GM18861 (cell line): ENCODE data around the gene SPO11.

Experiments
- ATAC-seq: cut with Tn5 transposase; IDR thresholded peaks from one replicate; pipeline ENCODE4 v1.9.1; 2021; ENCODE audit not compliant: unreplicated experiment

Gene SPO11

DNA sequence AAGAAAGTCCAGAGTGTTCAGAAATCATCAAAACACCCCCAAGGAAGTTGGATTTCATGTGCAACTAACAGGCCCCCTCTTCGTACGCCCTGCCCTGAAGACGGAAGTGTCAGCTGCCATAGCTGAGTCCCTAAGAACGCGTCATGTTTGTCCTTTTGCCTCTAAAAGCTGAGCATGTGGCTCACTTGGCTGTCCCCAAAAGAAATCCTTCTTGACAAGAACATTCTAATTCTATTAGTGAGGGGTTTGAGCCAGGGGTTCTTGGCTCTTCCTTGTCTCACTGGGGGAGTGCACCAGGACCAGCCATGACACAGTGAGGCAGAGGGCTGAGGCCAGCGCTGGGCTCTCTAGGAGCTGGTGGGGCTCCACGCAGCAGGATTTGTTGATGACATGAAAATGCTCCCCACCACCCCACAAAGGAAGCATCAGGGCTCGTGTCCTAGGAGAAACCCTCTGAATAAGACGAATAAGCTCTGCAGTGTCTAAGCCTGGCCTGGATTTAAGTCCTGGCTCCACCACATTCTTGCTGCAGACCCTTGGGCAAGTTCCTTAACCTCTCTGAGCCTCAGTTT lies 20.0 kb upstream of the SPO11 start:
- no peak for ATAC-seq

DNA sequence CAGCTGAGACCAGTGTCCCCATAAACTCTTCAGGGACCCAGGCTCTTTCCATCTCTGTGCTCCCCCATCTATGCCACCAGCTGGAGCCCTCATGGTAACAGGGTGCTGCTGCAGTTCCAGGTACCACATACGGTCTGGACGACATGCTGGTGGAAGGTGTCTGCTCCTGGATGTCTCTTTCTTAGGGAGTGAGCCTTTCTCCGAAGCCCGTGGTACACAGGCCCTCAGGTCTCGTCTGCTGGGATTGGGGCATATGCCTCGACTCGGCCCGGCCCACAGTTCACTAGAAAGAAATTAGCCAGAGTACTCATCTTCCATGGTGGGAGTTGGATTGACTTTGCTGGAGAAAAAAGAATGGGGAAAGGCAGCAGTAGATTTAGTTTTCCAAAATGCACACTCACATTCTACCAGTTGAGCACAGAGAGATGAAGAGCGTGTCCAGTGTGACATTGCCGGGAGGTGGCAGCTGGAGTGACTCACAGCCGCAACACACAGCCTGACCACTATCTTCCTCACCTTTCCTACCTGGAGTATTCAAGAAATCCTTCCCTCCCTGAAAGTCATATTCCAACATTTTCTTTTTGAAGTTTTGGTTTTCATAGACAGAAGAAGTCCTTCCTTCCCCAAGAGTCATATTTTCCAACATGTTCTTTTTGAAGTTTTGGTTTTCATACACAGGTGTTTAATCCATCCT lies 18.6 kb upstream of the SPO11 start:
- no peak for ATAC-seq

DNA sequence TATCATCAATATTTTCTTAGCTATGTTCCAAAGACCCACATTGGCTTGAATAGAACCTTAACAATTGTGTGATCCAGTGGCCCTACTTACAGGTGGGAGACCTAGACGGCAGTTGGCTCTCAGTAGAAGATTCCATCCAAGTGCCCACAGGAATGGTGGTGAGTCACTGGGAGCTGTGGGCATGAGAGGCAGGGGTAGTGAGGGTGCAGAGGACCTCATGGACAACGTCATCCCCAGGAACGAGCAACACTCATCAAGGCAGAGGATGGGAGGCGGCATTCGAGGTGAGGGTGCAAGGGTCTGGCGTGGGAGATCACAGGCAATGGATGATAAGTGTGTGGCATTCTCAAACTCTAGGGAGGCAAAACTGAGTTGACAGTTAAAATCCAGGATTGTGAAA lies 17.5 kb upstream of the SPO11 start:
- no peak for ATAC-seq

DNA sequence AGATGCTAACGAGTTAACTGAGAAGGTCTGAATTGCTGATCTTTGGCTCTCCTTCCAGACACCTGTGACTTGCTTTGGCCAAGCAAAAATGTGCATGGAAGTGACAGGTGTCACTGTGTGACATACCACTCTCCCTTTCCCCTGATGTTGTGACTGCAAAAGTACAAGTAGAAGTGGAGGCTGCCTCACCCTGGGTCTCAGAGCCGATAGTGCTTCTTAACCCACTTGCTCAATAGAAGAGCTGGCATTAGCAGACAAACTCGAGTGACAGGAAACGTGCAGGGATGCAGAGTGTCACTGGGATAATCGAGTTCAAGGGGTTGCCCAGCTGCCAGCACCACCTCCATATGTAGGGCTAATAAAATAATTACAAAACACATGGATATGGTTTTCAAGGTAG lies 16.4 kb upstream of the SPO11 start:
- no peak for ATAC-seq

DNA sequence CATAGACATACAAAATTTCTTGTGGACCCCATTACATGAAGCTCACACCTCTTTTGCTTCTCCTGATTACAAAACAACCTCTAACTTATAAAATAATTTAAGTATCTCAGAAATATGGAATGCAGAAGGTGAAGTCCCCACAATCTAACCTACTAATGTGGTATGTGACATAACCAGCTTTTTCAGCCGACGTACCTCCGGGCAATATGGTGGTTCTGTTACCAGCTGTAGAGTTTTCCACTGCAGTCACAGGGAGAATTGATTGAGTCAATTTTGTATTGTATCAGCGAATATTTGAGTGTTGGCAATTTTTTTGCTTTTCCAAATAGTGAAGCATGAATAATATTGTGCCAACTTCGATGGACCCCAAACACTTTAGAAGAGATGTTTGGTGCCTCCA lies 15.7 kb upstream of the SPO11 start:
- no peak for ATAC-seq

DNA sequence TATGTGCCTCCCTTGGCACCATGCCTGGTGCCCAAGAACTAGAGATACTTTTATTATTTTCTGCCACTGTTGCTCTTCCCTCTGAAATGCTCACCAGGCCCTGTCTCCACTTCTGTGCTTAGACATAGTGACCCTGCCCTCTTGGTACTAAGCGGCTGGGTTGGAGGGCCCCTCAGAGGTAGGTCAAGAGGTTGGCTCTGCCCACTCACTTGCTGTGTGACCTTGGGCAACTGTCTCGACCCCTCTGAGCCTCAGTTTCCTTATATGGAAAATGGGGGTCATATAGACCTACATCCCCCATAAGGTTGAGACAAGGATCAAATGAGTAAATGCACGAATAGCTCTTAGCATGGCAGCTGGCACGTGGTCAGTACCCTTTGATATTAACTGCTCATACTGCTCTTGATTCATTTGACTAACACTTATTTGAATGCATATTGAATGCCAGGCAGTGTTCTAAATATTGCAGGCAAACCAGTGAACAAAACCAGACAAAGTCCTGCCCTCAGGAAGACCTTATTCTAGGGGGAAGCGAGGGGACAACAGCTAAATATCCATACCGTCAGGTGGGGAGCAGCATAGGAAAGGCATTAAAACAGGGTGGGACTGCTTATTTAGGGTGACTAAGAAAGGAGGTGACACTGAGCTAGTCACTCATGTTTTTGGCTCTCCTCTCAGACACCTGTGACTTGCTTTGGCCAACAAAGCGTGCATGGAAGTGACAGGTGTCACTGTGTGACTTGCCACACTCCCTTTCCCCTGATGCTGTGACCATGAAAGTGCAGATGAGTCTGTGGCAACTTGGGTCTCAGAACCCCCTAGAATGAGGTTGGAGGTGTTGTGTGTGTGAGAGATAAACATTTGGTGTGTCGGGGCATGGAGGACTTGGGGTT lies 14.3 kb upstream of the SPO11 start:
- ATAC-seq = no peak

DNA sequence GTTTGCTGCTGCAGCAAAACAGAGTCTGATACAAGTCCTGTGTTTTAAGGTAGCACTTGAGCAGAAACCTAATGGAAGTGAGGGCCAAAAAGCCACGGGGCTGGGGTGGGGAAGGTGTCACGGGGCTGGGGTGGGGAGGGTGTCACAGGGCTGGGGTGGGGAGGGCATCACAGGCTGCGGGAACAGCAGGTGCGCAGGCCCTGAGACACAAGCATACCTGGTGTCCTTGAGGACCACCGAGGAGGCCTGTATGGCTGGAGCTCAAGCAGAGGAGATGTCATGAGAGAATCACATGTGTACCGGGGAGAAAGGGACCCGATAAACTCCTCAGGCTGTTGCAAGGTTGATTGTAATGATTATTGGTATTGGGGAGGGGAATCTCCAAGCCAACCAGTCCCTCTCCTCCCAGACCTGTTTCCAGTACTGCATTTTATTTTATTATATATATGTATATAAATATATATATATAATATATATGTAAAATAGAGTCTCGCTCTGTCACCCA lies 13.6 kb upstream of the SPO11 start:
- no peak for ATAC-seq

DNA sequence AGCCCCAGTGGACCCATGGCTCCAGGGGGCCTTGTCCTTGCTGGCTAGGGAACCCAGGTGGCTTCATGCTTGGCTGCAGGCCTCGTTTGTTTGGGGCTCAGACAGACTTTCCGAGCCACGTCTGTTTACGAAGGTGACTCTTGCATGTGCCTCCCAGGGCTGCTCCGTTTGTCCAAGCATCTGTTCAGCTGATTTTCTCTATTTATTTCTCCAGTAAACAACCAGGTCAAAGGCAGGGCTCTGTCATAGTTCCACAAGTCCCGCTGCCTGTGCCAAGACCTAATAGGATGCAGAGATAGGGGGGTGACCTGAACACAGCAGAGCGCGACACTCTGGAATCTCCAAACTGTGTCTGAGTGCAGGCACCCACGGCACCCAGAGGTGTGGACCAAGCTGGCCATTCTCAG lies 12.8 kb upstream of the SPO11 start:
- ATAC-seq = no peak

DNA sequence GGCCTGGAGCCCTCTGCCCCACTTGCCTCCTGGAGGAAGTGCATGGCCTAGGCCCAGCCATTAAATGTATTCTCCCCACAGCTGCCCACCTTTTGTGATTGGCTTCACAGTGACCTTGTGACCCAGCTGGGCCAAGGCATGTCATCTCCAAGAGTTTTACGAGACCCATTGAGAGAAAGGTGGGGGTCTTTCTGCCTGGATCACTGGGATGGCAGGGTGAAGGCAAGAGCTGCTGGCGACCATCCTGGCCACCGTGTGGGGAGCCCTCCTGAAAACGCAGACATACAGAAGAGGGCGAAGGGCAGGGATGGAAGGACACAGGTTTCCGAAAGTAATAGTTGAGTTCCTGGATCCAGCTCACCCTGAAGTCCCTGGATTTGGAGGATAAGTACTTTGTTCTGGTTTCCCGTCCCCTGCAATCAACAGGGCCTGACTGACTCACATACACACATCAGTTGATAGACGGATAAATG lies 12.3 kb upstream of the SPO11 start:
- no peak for ATAC-seq

DNA sequence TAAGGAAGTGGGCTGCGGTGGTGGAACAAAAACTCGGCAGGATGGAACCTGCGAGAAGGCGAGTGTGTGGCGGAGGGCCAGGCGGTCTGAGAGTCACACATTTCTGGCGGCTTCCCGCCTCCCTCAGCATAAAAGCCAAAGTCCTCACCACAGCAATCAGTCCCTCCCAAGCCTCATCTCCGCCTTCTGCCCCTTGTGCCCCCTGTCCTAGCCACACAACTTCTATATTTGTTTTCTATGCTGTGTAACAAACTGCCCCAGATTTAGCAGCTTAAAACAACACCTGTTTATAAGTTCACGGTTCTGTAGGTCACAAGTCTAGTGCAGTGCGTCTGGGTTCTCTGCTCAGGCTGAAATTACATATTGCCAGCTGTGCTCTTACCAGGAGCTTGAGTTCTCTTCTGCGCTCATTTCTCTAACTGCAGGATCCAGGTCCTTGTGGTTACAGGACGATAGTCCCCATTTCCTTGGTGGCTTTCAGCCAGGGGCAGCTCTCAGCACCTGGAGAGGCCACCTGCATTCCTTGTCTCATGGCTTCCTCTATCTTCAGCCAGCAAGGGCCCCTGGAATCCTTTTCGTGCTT lies 11.7 kb upstream of the SPO11 start:
- ATAC-seq = no peak

DNA sequence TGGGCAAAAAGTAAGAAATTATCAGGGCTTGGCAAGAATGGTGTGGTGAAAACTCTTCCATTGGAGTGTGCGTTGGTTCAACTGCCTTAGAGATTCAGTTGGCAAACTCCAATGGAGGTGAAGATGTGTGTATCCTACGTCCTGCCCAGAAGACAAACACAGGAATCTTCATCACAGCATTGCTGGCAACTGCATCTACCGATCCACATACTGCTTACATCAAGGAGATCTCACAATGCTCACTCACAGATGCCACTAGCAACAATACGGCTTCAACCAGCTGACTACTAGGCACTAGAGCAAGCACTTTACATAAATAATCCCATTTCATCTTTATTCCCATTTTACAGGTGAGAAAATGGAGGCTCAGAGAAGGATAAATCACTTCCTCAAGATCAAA lies 10.0 kb upstream of the SPO11 start:
- ATAC-seq = no peak

DNA sequence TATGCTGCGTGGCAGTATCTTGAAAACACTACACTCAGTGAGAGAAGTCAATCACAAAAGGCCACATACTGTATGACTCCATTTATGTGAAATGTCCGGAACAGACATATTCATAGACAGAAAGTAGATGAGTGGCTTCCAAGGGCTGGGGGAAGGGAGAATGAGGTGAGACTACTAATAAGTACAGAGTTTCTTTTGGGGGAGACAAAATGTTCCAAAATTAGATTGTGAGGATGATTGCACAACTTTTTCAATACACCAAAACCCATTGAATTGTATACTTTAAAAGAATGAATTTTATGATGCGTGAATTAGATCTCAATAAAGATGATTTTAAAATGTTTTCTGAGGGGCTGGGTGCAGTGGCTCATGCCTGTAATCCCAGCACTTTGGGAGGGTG lies 9.2 kb upstream of the SPO11 start:
- ATAC-seq = no peak

DNA sequence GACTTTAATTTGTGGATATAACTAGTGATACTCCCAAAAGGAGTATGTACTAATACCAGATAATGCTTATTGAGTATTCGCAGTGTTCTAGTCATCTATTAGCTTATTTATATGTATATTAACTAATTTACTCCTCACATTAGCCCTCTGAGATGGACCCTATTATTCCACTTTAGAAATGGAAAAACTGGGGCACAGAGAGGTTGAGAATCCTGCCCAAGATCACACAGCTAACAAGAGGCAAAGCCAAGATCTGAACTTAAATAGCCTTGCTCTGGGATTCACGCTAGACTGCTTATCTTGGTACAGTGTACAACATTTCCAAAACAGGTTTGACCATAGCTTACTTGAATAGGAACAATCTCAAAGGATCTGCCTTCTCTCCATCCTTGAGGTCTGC lies 8.5 kb upstream of the SPO11 start:
- no peak for ATAC-seq

DNA sequence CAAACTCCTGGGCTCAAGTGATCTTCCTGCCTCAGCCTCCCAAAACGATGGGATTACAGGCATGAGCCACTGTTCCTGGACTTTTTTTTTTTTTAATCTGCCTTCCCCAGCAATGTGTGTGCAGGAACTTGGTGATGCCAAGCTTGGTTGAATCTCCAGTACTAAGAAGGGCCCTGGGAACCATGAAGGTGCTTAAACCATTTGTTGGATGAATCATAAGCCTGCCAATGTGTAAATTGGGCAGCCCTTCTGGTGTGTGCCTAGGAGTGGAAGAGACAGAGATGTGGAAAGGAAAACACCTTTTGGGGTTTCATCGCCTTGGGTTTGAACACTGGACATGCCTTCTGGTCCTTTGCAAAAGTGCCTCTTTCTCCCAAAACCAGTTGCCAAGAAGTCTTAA lies 7.1 kb upstream of the SPO11 start:
- no peak for ATAC-seq

DNA sequence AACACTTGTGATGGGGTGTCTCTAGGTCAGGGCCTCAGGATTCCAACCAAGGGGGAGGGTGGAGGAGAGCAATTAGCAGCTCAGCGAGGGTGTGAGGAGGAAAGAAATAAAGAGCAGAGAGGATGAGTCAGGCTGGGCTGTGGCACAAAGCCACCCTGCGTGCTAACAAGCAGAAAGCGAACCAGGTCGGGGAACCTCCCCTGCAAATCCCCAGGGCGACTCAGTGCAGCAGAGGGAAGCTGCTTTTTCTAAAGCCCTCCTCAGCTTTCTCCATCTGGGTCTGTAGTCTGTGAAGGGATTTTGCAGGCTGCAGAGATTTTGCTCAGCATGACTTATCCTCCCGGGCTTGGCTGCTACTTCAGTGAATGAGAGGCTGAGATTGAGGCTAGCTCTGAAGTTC lies 6.6 kb upstream of the SPO11 start:
- ATAC-seq = no peak

DNA sequence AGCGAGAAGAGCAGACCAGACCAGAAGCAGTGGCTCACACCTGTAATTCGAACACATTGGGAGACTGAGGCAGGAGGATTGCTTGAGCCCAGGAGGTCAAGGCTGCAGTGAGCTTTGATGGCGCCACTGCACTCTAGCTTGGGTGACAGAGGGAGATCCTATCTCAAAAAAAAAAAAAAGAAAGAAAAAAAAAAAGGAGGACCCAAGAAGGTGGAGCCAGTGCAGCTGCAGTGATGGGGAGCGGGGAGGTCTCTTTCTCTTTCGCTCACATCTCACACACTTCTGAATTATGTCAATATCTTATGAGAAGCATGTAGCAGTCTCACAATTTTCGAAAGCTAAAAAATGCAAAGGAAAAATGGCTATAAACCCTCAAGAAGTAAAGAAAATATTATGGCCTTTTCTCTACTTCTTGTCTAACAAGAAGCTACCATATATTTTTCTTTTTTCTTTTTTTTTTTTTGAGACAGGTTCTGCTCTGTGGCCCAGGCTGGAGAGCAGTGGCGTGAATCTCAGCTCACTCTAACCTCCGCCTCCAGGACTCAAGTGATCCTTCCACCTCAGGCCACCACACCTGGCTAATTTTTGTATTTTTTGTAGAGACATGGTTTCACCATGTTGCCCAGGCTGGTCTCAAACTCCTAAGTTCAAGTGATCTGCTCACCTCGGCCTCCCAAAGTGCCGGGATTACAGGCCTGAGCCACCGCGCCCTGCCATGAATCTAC lies 3.8 kb upstream of the SPO11 start:
- ATAC-seq = no peak

DNA sequence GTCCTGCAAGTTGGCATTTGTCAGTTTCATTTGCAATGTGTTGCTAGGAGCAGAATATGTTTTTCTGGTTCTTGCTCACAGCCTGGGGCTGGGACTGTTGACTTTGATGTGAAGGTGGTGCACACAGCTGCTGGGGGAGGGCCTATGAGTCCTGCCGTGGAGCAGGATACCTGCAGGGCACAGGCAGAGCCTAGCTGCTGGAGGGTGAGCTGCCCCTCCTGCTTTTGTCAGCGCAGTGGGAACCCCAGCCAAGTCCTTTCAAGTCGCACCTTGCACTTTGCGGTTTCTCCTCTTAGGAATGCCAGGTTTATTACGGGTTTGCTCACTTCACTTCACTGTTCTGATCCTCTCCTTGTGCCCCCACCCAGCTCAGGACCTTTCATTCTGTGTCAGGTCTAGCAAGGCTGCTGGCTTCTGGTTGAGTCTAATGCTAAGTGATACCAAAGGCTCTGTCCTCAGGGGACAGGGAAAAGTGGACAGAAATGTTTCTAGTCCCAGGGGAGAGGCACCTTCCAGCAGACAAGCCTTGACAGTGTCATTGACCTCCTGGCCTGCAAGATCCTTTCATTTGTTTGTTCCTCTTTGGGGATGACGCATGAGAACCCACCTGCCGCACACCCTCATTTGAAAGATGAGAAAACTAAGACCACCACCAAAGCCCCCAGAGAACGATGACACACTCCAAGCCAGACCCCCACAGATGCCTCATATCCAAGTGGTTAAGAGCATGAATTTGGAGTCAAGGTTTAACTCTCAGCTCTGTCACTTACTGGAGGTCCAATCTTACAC lies 2.7 kb upstream of the SPO11 start:
- ATAC-seq = no peak

DNA sequence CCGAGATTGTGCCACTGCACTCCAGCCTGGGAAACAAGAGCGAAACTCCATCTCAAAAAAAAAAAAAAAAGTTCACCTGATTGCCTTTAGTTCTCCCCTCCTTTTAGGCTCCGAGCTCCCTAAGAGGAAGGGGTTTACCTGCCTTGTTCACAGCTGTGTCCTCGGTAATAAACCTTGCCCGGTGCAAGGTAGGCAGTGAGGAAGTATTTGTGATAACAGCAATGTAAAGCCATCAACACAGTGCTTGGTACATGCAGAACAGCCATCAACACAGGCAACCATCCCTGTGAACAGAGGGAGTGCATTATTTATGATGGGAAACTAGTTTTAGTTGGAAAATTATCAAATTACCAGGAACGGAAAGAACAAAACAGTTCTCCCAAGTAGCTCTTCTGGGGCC lies 1.8 kb upstream of the SPO11 start:
- no peak for ATAC-seq

DNA sequence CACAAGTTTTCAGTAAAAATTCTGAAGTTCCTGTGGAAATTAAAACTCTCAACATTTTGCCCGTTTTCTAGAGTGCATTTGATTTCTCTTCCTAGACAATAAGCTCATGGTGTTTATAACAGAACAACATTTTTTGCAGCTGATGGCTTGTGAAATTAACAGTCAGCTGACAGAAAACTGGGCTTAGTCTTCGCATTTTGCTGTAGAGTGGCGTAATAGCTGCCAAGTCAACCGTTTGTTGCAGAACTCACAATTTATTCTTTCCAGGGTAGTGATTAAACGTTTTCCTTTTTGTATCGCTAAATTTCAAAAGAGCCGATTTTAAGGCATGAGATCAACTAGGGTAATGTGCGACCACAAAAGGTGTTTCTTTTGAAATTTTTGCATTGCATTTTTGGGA lies 1.4 kb downstream of the SPO11 start:
- ATAC-seq = no peak
